H1 (cell line): ENCODE data around the gene MFAP4. TPM values are rescaled to one million over a fixed set of nuclear protein-coding genes. Genes with fewer than 3 reads are reported as not detected.

Source experiments
- ATF3 ChIP-seq: IDR thresholded peaks from 2 replicates; pipeline ENCODE4 v1.6.1; 2011; ENCODE audit warnings: low read depth, mild to moderate bottlenecking, low read length; ENCODE audit not compliant: insufficient read depth
- JUND ChIP-seq: IDR thresholded peaks from 2 replicates; pipeline ENCODE4 v1.6.1; 2011; ENCODE audit warnings: mild to moderate bottlenecking, improper control_type of control experiment, low read length
- KDM1A ChIP-seq: fragments of 200-600, 300-600 bp; sonication (generic); IDR thresholded peaks from 2 replicates; pipeline ENCODE4 v1.7.1; 2016; ENCODE audit warnings: mild to moderate bottlenecking, low read length, borderline replicate concordance
- POLR2AphosphoS5 ChIP-seq: IDR thresholded peaks from 2 replicates; pipeline ENCODE4 v1.6.1; 2011; ENCODE audit warnings: low read depth, low read length
- SIRT6 ChIP-seq: IDR thresholded peaks from one replicate; pipeline ENCODE4 v1.7.1; 2012; ENCODE audit warnings: low read length, inconsistent platforms
- microRNA counts: library from miRNA; unstranded; fragments of <30 nt; microRNA quantifications from one replicate; lab custom pipeline; 2015
- microRNA-seq, 2 experiments: library from miRNA; unstranded; fragments of <30 nt; microRNA quantifications; one replicate each; pipeline versions ENCODE4 to v1.2.0, GENCODE V29; 2016 to 2020; ENCODE audit warnings: borderline microRNAs expressed in 2 of 2, borderline number of aligned reads in 2 of 2, borderline replicate concordance in 1 of 2
- polyA plus RNA-seq, 7 experiments: library from polyadenylated mRNA; depleted of rRNA in 3 of 7; stranded (reverse) in 5 of 7; unstranded in 2 of 7; fragments of >200 nt in 5 of 7; fragments of 200-250 nt in 2 of 7; gene quantifications; 1 replicate in 5 of 7; 2 replicates in 1 of 7; 4 replicates in 1 of 7; pipeline versions ENCODE4 v1.2.1 to v1.2.3, GENCODE V29; 2011 to 2013; ENCODE audit warnings: missing spikeins in 2 of 7, mixed read lengths in 2 of 7
- small RNA-seq: library from polyadenylated mRNA; stranded (forward); fragments of <200 nt; extraction: miRNeasy Mini kit (QIAGEN cat#:217004); gene quantifications from one replicate; pipeline ENCODE3, GENCODE V24; 2013; ENCODE audit not compliant: insufficient read depth
- total RNA-seq: library from RNA; stranded (reverse); fragmentation: NEBNext Ultra II Directional; extraction: Animal tissue kit (Norgen Biotek cat#: 25700); gene quantifications from 2 replicates; pipeline ENCODE4 v1.2.1, GENCODE V29; 2021

MFAP4 gene
- total and polyA plus RNA-seq, 2 of the 8 experiments (the other 6 are each of a cell fraction or from before 2014, with no cell fraction given) = 3.1 to 3.6 TPM

- TF ChIP-seq JUND (no peak), POLR2AphosphoS5 (no peak), KDM1A (no peak), SIRT6 (no peak), ATF3 (no peak)
Measured at GRCh38 chr17:19333736-19334290, 53.2 kb downstream of the MFAP4 start (continued).

MicroRNAs encoded within 50 kb of the gene (microRNA counts, 767-probe panel; counts per million panel counts)
- microRNA hsa-miR-1180 (lab: Ali Mortazavi, UCI) = 879 counts per million, percentile 95 among the panel's probes with 10 or more counts

Small RNA genes within 50 kb of the gene (microRNA-seq; reads per million reads assigned to microRNA genes)
- 243 to 334 reads per million in 2 experiments for gene MIR1180

Small RNA genes within 50 kb of the gene (small RNA-seq; reads per million reads assigned to genes)
- gene MIR1180 (221 reads per million, percentile 98 among the genes with 10 or more reads in this experiment), gene RF00537 (not detected)

Other genes with a start within 250 kb of the MFAP4 start
- 40.8 and 55.8 TPM in 2 replicates for gene EPN2, start 149.8 kb downstream of the MFAP4 start, total RNA-seq
- gene EPN2, start 149.8 kb downstream of the MFAP4 start, polyA plus RNA-seq (2011; rRNA removed) = 28.7 and 39.3 TPM in 2 replicates
- 24.6 and 25.4 TPM in 2 replicates for gene B9D1, start 24.5 kb downstream of the MFAP4 start, total RNA-seq
- 65.7 and 74.8 TPM in 2 replicates for gene B9D1, start 24.5 kb downstream of the MFAP4 start, polyA plus RNA-seq (2011; rRNA removed)
- gene MAPK7, start 8.7 kb downstream of the MFAP4 start, total RNA-seq = 28.1 and 33.8 TPM in 2 replicates
- 15.2 and 31.3 TPM in 2 replicates for gene MAPK7, start 8.7 kb downstream of the MFAP4 start, polyA plus RNA-seq (2011; rRNA removed)
- 2.2 and 2.3 TPM in 2 replicates for gene RNF112, start 24.0 kb upstream of the MFAP4 start, total RNA-seq
- 1.1 and 1.7 TPM in 2 replicates for gene RNF112, start 24.0 kb upstream of the MFAP4 start, polyA plus RNA-seq (2011; rRNA removed)
- gene SLC47A1, start 146.7 kb upstream of the MFAP4 start, total RNA-seq = 1.5 and 2.2 TPM in 2 replicates
- 3.6 and 4.0 TPM in 2 replicates for gene SLC47A1, start 146.7 kb upstream of the MFAP4 start, polyA plus RNA-seq (2011; rRNA removed)